Endothelial cell of umbilical vein (primary cell): ENCODE data around the gene ATP10B. TPM values are rescaled to one million over a fixed set of nuclear protein-coding genes. Genes with fewer than 3 reads are reported as not detected.

Source experiments
- BruUV-seq: library from RNA; stranded (reverse); fragments of 400-500 nt; replicated peaks from 2 replicates; lab custom pipeline; 2021; lab: Mats Ljungman, UMichigan
- CTCF ChIA-PET: fragments of 300-600, 350-600 bp; sonication (Branson Sonifier 250); formaldehyde crosslinking; loops from one replicate; lab custom pipeline; 2021; ENCODE audit warnings: antibody characterized with exemption, inconsistent platforms; lab: Charles Lee
- POLR2A ChIA-PET: fragments of 300-600, 350-600 bp; sonication (Branson Sonifier 250); formaldehyde crosslinking; loops from one replicate; lab custom pipeline; 2021; ENCODE audit warnings: antibody characterized with exemption, inconsistent platforms; lab: Charles Lee
- DNase-seq: peaks from one replicate; pipeline ENCODE4 v3.0.0-alpha.2; 2011; ENCODE audit warnings: low read depth, low spot score
- FAIRE-seq: peaks from 2 replicates; lab custom pipeline; 2011; peaks lifted over from hg19 to GRCh38; lab: Jason Lieb, UNC
- H2AFZ ChIP-seq: 2 replicates; pipeline ENCODE4 v1.6.0; 2012; ENCODE audit warnings: low read depth, low read length, control low read depth, inconsistent platforms
- H3K27ac ChIP-seq: 2 replicates; pipeline ENCODE4 v1.5.1; 2011; ENCODE audit warnings: low read depth, mild to moderate bottlenecking, control low read depth, low read length, moderate library complexity; ENCODE audit not compliant: insufficient read depth
- H3K27me3 ChIP-seq, 2 experiments: 2 replicates each; pipeline versions ENCODE4 v1.6.0 to v1.6.1; 2011; ENCODE audit warnings: low read length in 2 of 2, mixed read lengths in 1 of 2; ENCODE audit not compliant: control insufficient read depth in 2 of 2, insufficient read depth in 2 of 2
- H3K36me3 ChIP-seq, 2 experiments: 2 replicates in 1 of 2; 3 replicates in 1 of 2; pipeline ENCODE4 v1.5.1; 2011; ENCODE audit warnings: low read length in 2 of 2, mild to moderate bottlenecking in 1 of 2, moderate library complexity in 1 of 2; ENCODE audit not compliant: control insufficient read depth in 2 of 2, insufficient read depth in 2 of 2; ENCODE audit errors: extremely low read depth in 1 of 2
- H3K4me1 ChIP-seq: 3 replicates; pipeline ENCODE4 v1.5.1; 2011; ENCODE audit warnings: mild to moderate bottlenecking, low read length; ENCODE audit not compliant: control insufficient read depth, insufficient read depth; ENCODE audit errors: extremely low read depth
- H3K4me2 ChIP-seq: 2 replicates; pipeline ENCODE4 v1.6.1; 2011; ENCODE audit warnings: low read length, control low read depth, mixed read lengths; ENCODE audit not compliant: insufficient read depth
- H3K4me3 ChIP-seq, 3 experiments: fragments of 200-600 bp in 1 of 3; sonication (generic), shearing (Covaris generic) in 1 of 3; replicated peaks in 1 of 3; 2 replicates each; pipeline ENCODE4 v1.5.1; 2011 to 2016; ENCODE audit warnings: control low read depth in 3 of 3, low read length in 3 of 3, mild to moderate bottlenecking in 2 of 3, inconsistent platforms in 1 of 3, low read depth in 1 of 3, moderate library complexity in 1 of 3; ENCODE audit not compliant: insufficient read depth in 1 of 3
- H3K79me2 ChIP-seq: 2 replicates; pipeline ENCODE4 v1.6.0; 2012; ENCODE audit warnings: low read length, inconsistent platforms; ENCODE audit not compliant: control insufficient read depth, insufficient read depth
- H3K9ac ChIP-seq: replicated peaks from 2 replicates; pipeline ENCODE3; 2011; ENCODE audit warnings: low read length, control low read depth; ENCODE audit not compliant: insufficient read depth; ENCODE audit errors: extremely low read depth
- H3K9me1 ChIP-seq: replicated peaks from 3 replicates; pipeline ENCODE4 v1.6.0; 2011; ENCODE audit warnings: mild to moderate bottlenecking, low read length; ENCODE audit not compliant: control insufficient read depth, insufficient read depth; ENCODE audit errors: extremely low read depth
- H3K9me3 ChIP-seq: replicated peaks from 2 replicates; pipeline ENCODE4 v1.5.1; 2012; ENCODE audit warnings: low read length, inconsistent platforms; ENCODE audit not compliant: control insufficient read depth, insufficient read depth
- H4K20me1 ChIP-seq: replicated peaks from 2 replicates; pipeline ENCODE3; 2011; ENCODE audit warnings: mild to moderate bottlenecking, low read length; ENCODE audit not compliant: control insufficient read depth, insufficient read depth; ENCODE audit errors: extremely low read depth
- CTCF ChIP-seq, 2 donors: IDR thresholded peaks; 1 replicate in 1 of 2; 2 replicates in 1 of 2; pipeline ENCODE4 v1.5.1; 2011; ENCODE audit warnings: low read length in 2 of 2, mild to moderate bottlenecking in 2 of 2, moderate library complexity in 2 of 2, control low read depth in 1 of 2, inconsistent platforms in 1 of 2, low read depth in 1 of 2; ENCODE audit not compliant: insufficient read depth in 1 of 2; ENCODE audit errors: extremely low read depth in 1 of 2
- EZH2 ChIP-seq: IDR thresholded peaks from 2 replicates; pipeline ENCODE4 v1.6.1; 2012; ENCODE audit warnings: borderline replicate concordance, low read depth, mild to moderate bottlenecking, moderate library complexity, low read length, inconsistent platforms; ENCODE audit not compliant: severe bottlenecking
- FOS ChIP-seq: IDR thresholded peaks from 2 replicates; pipeline ENCODE4 v1.6.1; 2011; ENCODE audit warnings: mild to moderate bottlenecking, low read length, moderate library complexity, borderline replicate concordance; ENCODE audit not compliant: insufficient read depth
- GATA2 ChIP-seq: IDR thresholded peaks from 2 replicates; pipeline ENCODE4 v1.7.0; 2011; ENCODE audit warnings: low read depth, mild to moderate bottlenecking, moderate library complexity, mixed read lengths, low read length; ENCODE audit not compliant: insufficient read length, insufficient read depth
- JUN ChIP-seq: IDR thresholded peaks from 2 replicates; pipeline ENCODE4 v1.6.1; 2011; ENCODE audit warnings: borderline replicate concordance, low read depth; ENCODE audit not compliant: insufficient read length, insufficient read depth
- MAX ChIP-seq: IDR thresholded peaks from 2 replicates; pipeline ENCODE4 v1.6.1; 2011; ENCODE audit not compliant: insufficient read depth, insufficient read length
- MYC ChIP-seq: IDR thresholded peaks from one replicate; pipeline ENCODE4 v1.6.1; 2011; ENCODE audit warnings: mild to moderate bottlenecking, low read depth, low read length
- POLR2A ChIP-seq: IDR thresholded peaks from 2 replicates; pipeline ENCODE4 v1.6.1; 2012; ENCODE audit warnings: low read depth, mild to moderate bottlenecking, control low read depth, low read length
- POLR2AphosphoS5 ChIP-seq: IDR thresholded peaks from 2 replicates; pipeline ENCODE4 v1.6.1; 2012; ENCODE audit warnings: low read depth, mild to moderate bottlenecking, control low read depth, low read length, moderate library complexity; ENCODE audit not compliant: insufficient read depth
- dilution Hi-C: fragments of 300-500 bp; cut with MboI; formaldehyde crosslinking; loops from one replicate; pipeline ENCODE4 v1.15.0; 2019; ENCODE audit warnings: low sequenced_read_pairs; ENCODE audit not compliant: extremely low pct_ligation_motif_present
- intact Hi-C: fragments of 100-400 bp; cut with micrococcal nuclease; formaldehyde crosslinking; loops from one replicate; pipeline ENCODE4 v1.10.0; 2022
- polyA plus RNA-seq, 4 experiments: library from polyadenylated mRNA; depleted of rRNA in 3 of 4; stranded (reverse) in 3 of 4; unstranded in 1 of 4; fragments of >200 nt; gene quantifications; 2 replicates each; pipeline versions ENCODE4 v1.2.1 to v1.2.3, GENCODE V29; 2011 to 2012; ENCODE audit warnings: missing spikeins in 1 of 4
- total RNA-seq: library from RNA; stranded (reverse); gene quantifications from 2 replicates; pipeline ENCODE4 v1.2.3, GENCODE V29; 2021

The ATP10B gene
- total and polyA plus RNA-seq, 2 donors (not counting 3 experiments of a cell fraction or from before 2014, with no cell fraction given), result not detected

GRCh38 chr5:160802592-160802991, 49.4 kb downstream of the ATP10B start:
- CTCF ChIA-PET, result no interaction called here
- Histone ChIP-seq H3K27me3 (no peaks in the 10 kb centered on the region), H3K27ac (no peak overlapping the region), H3K9ac (no peak overlapping the region), H4K20me1 (no peaks in the 10 kb centered on the region), H3K36me3 (no peaks in the 10 kb centered on the region), H3K9me1 (no peaks in the 10 kb centered on the region), H2AFZ (no peak overlapping the region), H3K79me2 (no peaks in the 10 kb centered on the region), H3K9me3 (peaks cover 2% of the 10 kb centered on the region), H3K4me3 (no peak overlapping the region), H3K4me2 (no peak overlapping the region), H3K4me1 (no peaks in the 10 kb centered on the region)
- DNase-seq (no peak), FAIRE-seq (no peak)
- intact Hi-C loops (no loop called here), dilution Hi-C loops (no loop called here)
- BruUV-seq, result no TSS peak
- TF ChIP-seq JUN (no peak), MAX (no peak), FOS (no peak), MYC (no peak), EZH2 (no peak), CTCF (IDR thresholded peaks at IDR 0.05; ENCODE audit: extremely low read depth in 1 of 2, insufficient read depth in 1 of 2, low read depth in 1 of 2, low read length in 2 of 2) (no peak), POLR2AphosphoS5 (no peak), POLR2A (no peak), GATA2 (no peak)
- POLR2A ChIA-PET, result no interaction called here
